Spleen (tissue), 7 donors: ENCODE results near the gene BABAM2.

Source experiments
- POLR2A ChIP-seq, 3 donors: fragments of 450-650 bp; IDR thresholded peaks; one replicate each; pipeline ENCODE4 v1.5.1; 2017; ENCODE audit warnings: antibody characterized with exemption in 3 of 3, mild to moderate bottlenecking in 1 of 3
- POLR2AphosphoS5 ChIP-seq, 3 donors: sonication (generic); formaldehyde crosslinking; IDR thresholded peaks; one replicate each; pipeline ENCODE4 v1.5.1; 2017; ENCODE audit warnings: antibody characterized with exemption in 3 of 3
- TF ChIP-seq, protein P1 (sequence below), 11 experiments: fragments of 200-600 bp in 7 of 11; fragments of 450-650 bp in 4 of 11; sonication (generic) in 4 of 11; IDR thresholded peaks in 8 of 11; conservative IDR thresholded peaks in 3 of 11; 1 replicate in 7 of 11; 2 replicates in 4 of 11; pipeline versions ENCODE4 v1.4.0 to v1.8.0; 2016 to 2021; ENCODE audit warnings: antibody characterized with exemption in 11 of 11, inconsistent platforms in 4 of 11, mild to moderate bottlenecking in 1 of 11
- donor health status: DM: no; HTN: no; CAD: no; lungs with moderate emphysema.
- donor health status: DM: no; HTN: no; CAD: no.
- donor health status: DM: no; HTN: no; CAD: no.

- TF ChIP-seq POLR2AphosphoS5 (IDR thresholded peaks at IDR 0.05) (no peak), POLR2A (IDR thresholded peaks at IDR 0.05) (no peak)
- TF ChIP-seq, protein P1, sequence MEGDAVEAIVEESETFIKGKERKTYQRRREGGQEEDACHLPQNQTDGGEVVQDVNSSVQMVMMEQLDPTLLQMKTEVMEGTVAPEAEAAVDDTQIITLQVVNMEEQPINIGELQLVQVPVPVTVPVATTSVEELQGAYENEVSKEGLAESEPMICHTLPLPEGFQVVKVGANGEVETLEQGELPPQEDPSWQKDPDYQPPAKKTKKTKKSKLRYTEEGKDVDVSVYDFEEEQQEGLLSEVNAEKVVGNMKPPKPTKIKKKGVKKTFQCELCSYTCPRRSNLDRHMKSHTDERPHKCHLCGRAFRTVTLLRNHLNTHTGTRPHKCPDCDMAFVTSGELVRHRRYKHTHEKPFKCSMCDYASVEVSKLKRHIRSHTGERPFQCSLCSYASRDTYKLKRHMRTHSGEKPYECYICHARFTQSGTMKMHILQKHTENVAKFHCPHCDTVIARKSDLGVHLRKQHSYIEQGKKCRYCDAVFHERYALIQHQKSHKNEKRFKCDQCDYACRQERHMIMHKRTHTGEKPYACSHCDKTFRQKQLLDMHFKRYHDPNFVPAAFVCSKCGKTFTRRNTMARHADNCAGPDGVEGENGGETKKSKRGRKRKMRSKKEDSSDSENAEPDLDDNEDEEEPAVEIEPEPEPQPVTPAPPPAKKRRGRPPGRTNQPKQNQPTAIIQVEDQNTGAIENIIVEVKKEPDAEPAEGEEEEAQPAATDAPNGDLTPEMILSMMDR (IDR thresholded peaks at IDR 0.05 in 8 of 11, conservative IDR thresholded peaks at IDR 0.05 in 3 of 11) = no peak
Observed at GRCh38 chr2:27871802-27872201, 18.7 kb upstream of the BABAM2 start.
